Tibial nerve (tissue), 3 donors: Measurements from ENCODE around the gene SGPL1.

Experiments
- CTCF ChIP-seq, 5 experiments: fragments of 200-600 bp in 3 of 5; fragments of 450-650 bp in 2 of 5; sonication (generic) in 3 of 5; IDR thresholded peaks; one replicate each; pipeline ENCODE4 v1.5.1; 2016 to 2019; ENCODE audit warnings: antibody characterized with exemption in 5 of 5, mild to moderate bottlenecking in 3 of 5, moderate library complexity in 2 of 5
- POLR2A ChIP-seq, 2 donors: fragments of 450-650 bp; IDR thresholded peaks; one replicate each; pipeline ENCODE4 v1.6.1; 2017; ENCODE audit warnings: antibody characterized with exemption in 2 of 2, mild to moderate bottlenecking in 2 of 2, moderate library complexity in 2 of 2

DNA sequence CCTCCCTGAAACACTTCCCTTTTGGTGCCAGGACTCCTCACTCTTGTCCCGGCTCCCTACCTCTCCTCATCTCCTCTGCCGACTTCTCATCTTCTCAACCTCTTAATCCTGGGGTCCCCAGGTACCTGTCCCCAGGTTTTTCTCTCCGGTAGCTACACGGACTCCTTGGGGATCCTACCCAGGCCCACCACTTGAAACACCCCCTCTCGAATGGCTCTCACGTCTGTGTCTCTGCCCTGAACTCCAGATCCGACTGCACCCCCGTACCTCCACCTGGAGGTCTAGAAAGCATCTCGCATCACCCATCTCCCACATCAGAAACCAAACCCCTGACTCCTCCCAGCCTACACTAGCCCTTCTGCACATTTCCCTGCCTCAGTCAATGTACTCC, 35.4 kb upstream of the SGPL1 start:
- no peak for TF ChIP-seq CTCF (IDR thresholded peaks at IDR 0.05)
- TF ChIP-seq POLR2A (IDR thresholded peaks at IDR 0.05), result no peak
